ENCODE measurements around the gene COPG2.

- TF ChIP-seq CTCF (IDR thresholded peaks at IDR 0.05) (no peak), SMAD3 (CRISPR knock-in tag; IDR thresholded peaks at IDR 0.05; ENCODE audit: borderline replicate concordance) (no peak), ZNF121 (CRISPR knock-in tag; IDR thresholded peaks at IDR 0.05) (no peak), ZNF263 (CRISPR knock-in tag; IDR thresholded peaks at IDR 0.05; ENCODE audit: low read depth) (no peak), CDX4 (CRISPR knock-in tag; IDR thresholded peaks at IDR 0.05; ENCODE audit: borderline replicate concordance) (no peak), ESRRA (CRISPR knock-in tag; IDR thresholded peaks at IDR 0.05; ENCODE audit: borderline replicate concordance) (no peak), USF1 (CRISPR knock-in tag; IDR thresholded peaks at IDR 0.05) (no peak), ATF3 (CRISPR knock-in tag; conservative IDR thresholded peaks at IDR 0.05) (no peak), ZNF512 (CRISPR knock-in tag; IDR thresholded peaks at IDR 0.05; ENCODE audit: borderline replicate concordance) (no peak)
These were observed 36.4 kb downstream of the COPG2 start for GRCh38 chr7:130632111-130632510.
